Effector CD8-positive, alpha-beta T cell (primary cell): ENCODE measurements around the gene TEKT4.
"Not testable (repeated sequence)": the region's sequence is repeated elsewhere in the genome, so short reads cannot be mapped to it uniquely, and the experiment has no call there.

Experiments used
- DNase-seq: peaks from one replicate; lab custom pipeline; 2025; lab: John Stamatoyannopoulos, UW
- total RNA-seq, 4 experiments: gene quantifications; one replicate each; lab custom pipeline; 2026; lab: John Stamatoyannopoulos, UW

Gene TEKT4
- total RNA-seq: 0 reads per million in 4 experiments

- DNase-seq: no peak
Observed at GRCh38 chr2:94871226-94872087, at the start of gene TEKT4. Gene TEKT4 (plus strand): TSS chr2:94871430. CDS start chr2:94871580, 150 bp downstream.

- not testable (repeated sequence) for DNase-seq
Observed at GRCh38 chr2:94839224-94839623, 32.0 kb upstream of the TEKT4 start.

GRCh38 chr2:94856856-94857255 lies 14.4 kb upstream of the TEKT4 start:
- not testable (repeated sequence) for DNase-seq

GRCh38 chr2:94857367-94858162 lies 13.7 kb upstream of the TEKT4 start:
- not testable (repeated sequence) for DNase-seq

GRCh38 chr2:94858163-94858888 lies 12.9 kb upstream of the TEKT4 start:
- not testable (repeated sequence) for DNase-seq

- DNase-seq: no peak
Observed at GRCh38 chr2:94861308-94862152, 9.7 kb upstream of the TEKT4 start.

GRCh38 chr2:94862903-94863302 lies 8.3 kb upstream of the TEKT4 start:
- DNase-seq: not testable (repeated sequence)

- DNase-seq: no peak
Observed at GRCh38 chr2:94869131-94869530, 2.1 kb upstream of the TEKT4 start.

- no peak for DNase-seq
Observed at GRCh38 chr2:94869552-94870439, 1.4 kb upstream of the TEKT4 start.

- no peak for DNase-seq
Observed at GRCh38 chr2:94870440-94871225, 597 bp upstream of the TEKT4 start.

- no peak for DNase-seq
Observed at GRCh38 chr2:94872088-94872618, 923 bp downstream of the TEKT4 start.

GRCh38 chr2:94872676-94873361 lies 1.6 kb downstream of the TEKT4 start:
- DNase-seq: no peak

- no peak for DNase-seq
Observed at GRCh38 chr2:94873362-94874276, 2.4 kb downstream of the TEKT4 start.

GRCh38 chr2:94874277-94874997 lies 3.2 kb downstream of the TEKT4 start:
- peak; percentile 30 for DNase-seq

- DNase-seq: no peak
Observed at GRCh38 chr2:94875064-94875819, 4.0 kb downstream of the TEKT4 start.
